WTC11 (cell line): Measurements from ENCODE around the gene RBM19.

ENCODE experiments used
- ELF4 ChIP-seq: sonication (generic); formaldehyde crosslinking; IDR thresholded peaks from 2 replicates; pipeline ENCODE4 v1.8.1; 2022; ENCODE audit warnings: low read depth, mild to moderate bottlenecking, moderate library complexity, missing genetic modification reagents
- GABPB1 ChIP-seq: sonication (generic); formaldehyde crosslinking; IDR thresholded peaks from 2 replicates; pipeline ENCODE4 v1.8.1; 2023; ENCODE audit warnings: mild to moderate bottlenecking, missing genetic modification reagents
- NFE2L1 ChIP-seq: sonication (generic); formaldehyde crosslinking; IDR thresholded peaks from 2 replicates; pipeline ENCODE4 v1.8.1; 2023; ENCODE audit warnings: missing genetic modification reagents
- TP53 ChIP-seq: sonication (generic); formaldehyde crosslinking; IDR thresholded peaks from 2 replicates; pipeline ENCODE4 v1.8.1; 2023; ENCODE audit warnings: mild to moderate bottlenecking, missing genetic modification reagents
- ZBTB21 ChIP-seq: sonication (generic); formaldehyde crosslinking; IDR thresholded peaks from 2 replicates; pipeline ENCODE4 v1.8.1; 2023; ENCODE audit warnings: mild to moderate bottlenecking, missing genetic modification reagents, borderline replicate concordance
- ZNF263 ChIP-seq: sonication (generic); formaldehyde crosslinking; IDR thresholded peaks from 2 replicates; pipeline ENCODE4 v1.8.1; 2022; ENCODE audit warnings: low read depth, mild to moderate bottlenecking, moderate library complexity, missing genetic modification reagents
- ZNF416 ChIP-seq: fragments of 250-450 bp; sonication (Bioruptor Pico); IDR thresholded peaks from 2 replicates; pipeline ENCODE4 v1.9.0; 2021; ENCODE audit warnings: mild to moderate bottlenecking, inconsistent platforms
- ZNF423 ChIP-seq: fragments of 250-450 bp; sonication (Bioruptor Pico); IDR thresholded peaks from 2 replicates; pipeline ENCODE4 v2.1.2; 2022; ENCODE audit warnings: mild to moderate bottlenecking, moderate library complexity
- TF ChIP-seq, protein P1 (sequence below): fragments of 200-600 bp; IDR thresholded peaks from 2 replicates; pipeline ENCODE4 v1.8.0; 2022; ENCODE audit warnings: antibody characterized with exemption
- TF ChIP-seq, protein P2 (sequence below): fragments of 250-450 bp; sonication (Bioruptor Pico); IDR thresholded peaks from 2 replicates; pipeline ENCODE4 v1.9.0; 2021; ENCODE audit warnings: moderate library complexity, mild to moderate bottlenecking, inconsistent platforms, borderline replicate concordance
- TF ChIP-seq, protein P3 (sequence below): sonication (generic); formaldehyde crosslinking; IDR thresholded peaks from 2 replicates; pipeline ENCODE4 v1.8.1; 2023; ENCODE audit warnings: mild to moderate bottlenecking, moderate library complexity, missing genetic modification reagents

GRCh38 chr12:113825705-113826104 lies 140.4 kb downstream of the RBM19 start:
- TF ChIP-seq, protein P1, sequence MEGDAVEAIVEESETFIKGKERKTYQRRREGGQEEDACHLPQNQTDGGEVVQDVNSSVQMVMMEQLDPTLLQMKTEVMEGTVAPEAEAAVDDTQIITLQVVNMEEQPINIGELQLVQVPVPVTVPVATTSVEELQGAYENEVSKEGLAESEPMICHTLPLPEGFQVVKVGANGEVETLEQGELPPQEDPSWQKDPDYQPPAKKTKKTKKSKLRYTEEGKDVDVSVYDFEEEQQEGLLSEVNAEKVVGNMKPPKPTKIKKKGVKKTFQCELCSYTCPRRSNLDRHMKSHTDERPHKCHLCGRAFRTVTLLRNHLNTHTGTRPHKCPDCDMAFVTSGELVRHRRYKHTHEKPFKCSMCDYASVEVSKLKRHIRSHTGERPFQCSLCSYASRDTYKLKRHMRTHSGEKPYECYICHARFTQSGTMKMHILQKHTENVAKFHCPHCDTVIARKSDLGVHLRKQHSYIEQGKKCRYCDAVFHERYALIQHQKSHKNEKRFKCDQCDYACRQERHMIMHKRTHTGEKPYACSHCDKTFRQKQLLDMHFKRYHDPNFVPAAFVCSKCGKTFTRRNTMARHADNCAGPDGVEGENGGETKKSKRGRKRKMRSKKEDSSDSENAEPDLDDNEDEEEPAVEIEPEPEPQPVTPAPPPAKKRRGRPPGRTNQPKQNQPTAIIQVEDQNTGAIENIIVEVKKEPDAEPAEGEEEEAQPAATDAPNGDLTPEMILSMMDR = no peak
- TF ChIP-seq ZNF423 (CRISPR knock-in tag) (no peak), NFE2L1 (no peak), ZNF263 (no peak), ELF4 (CRISPR knock-in tag) (no peak), ZNF416 (no peak), TP53 (CRISPR knock-in tag) (no peak), ZBTB21 (CRISPR knock-in tag) (no peak), GABPB1 (CRISPR knock-in tag) (no peak)
- TF ChIP-seq, protein P2, sequence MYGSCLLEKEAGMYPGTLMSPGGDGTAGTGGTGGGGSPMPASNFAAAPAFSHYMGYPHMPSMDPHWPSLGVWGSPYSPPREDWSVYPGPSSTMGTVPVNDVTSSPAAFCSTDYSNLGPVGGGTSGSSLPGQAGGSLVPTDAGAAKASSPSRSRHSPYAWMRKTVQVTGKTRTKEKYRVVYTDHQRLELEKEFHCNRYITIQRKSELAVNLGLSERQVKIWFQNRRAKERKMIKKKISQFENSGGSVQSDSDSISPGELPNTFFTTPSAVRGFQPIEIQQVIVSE (CRISPR knock-in tag) = no peak
- TF ChIP-seq, protein P3, sequence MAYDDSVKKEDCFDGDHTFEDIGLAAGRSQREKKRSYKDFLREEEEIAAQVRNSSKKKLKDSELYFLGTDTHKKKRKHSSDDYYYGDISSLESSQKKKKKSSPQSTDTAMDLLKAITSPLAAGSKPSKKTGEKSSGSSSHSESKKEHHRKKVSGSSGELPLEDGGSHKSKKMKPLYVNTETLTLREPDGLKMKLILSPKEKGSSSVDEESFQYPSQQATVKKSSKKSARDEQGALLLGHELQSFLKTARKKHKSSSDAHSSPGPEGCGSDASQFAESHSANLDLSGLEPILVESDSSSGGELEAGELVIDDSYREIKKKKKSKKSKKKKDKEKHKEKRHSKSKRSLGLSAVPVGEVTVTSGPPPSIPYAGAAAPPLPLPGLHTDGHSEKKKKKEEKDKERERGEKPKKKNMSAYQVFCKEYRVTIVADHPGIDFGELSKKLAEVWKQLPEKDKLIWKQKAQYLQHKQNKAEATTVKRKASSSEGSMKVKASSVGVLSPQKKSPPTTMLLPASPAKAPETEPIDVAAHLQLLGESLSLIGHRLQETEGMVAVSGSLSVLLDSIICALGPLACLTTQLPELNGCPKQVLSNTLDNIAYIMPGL (CRISPR knock-in tag) = no peak
